Aorta (tissue), 5 donors: Measurements from ENCODE around the gene ANK2. TPM values are rescaled to one million over a fixed set of nuclear protein-coding genes. Genes with fewer than 3 reads are reported as not detected.

Source experiments
- ATAC-seq: fragments of 200-7000 bp; cut with Tn5 transposase; one replicate; pipeline ENCODE4 v1.9.1; 2022; ENCODE audit warnings: moderate library complexity; ENCODE audit not compliant: low FRiP score
- DNase-seq, 2 donors: peaks; one replicate each; pipeline ENCODE4 v3.0.0-alpha.2; 2020
- H3K27ac ChIP-seq, 2 donors: one replicate each; pipeline ENCODE4 v1.5.1; 2013; ENCODE audit warnings: low read length in 2 of 2, mild to moderate bottlenecking in 2 of 2, moderate library complexity in 2 of 2, control low read depth in 1 of 2, inconsistent platforms in 1 of 2, low read depth in 1 of 2
- H3K27me3 ChIP-seq, 2 donors: one replicate each; pipeline ENCODE4 v1.6.1; 2013; ENCODE audit warnings: control low read depth in 1 of 2, low read length in 1 of 2, mild to moderate bottlenecking in 1 of 2, moderate library complexity in 1 of 2; ENCODE audit not compliant: insufficient read depth in 2 of 2, control insufficient read depth in 1 of 2
- H3K36me3 ChIP-seq, 2 donors: one replicate each; pipeline ENCODE4 v1.6.1; 2013; ENCODE audit warnings: control low read depth in 1 of 2, low read length in 1 of 2, mild to moderate bottlenecking in 1 of 2; ENCODE audit not compliant: insufficient read depth in 2 of 2, control insufficient read depth in 1 of 2
- H3K4me1 ChIP-seq, 2 donors: one replicate each; pipeline ENCODE4 v1.6.1; 2013; ENCODE audit warnings: low read length in 2 of 2, control low read depth in 1 of 2, mild to moderate bottlenecking in 1 of 2, moderate library complexity in 1 of 2; ENCODE audit not compliant: insufficient read depth in 2 of 2, control insufficient read depth in 1 of 2
- H3K4me3 ChIP-seq, 2 donors: one replicate each; pipeline ENCODE4 v1.5.1; 2013; ENCODE audit warnings: low read length in 2 of 2, control low read depth in 1 of 2, mild to moderate bottlenecking in 1 of 2
- H3K9me3 ChIP-seq: one replicate; pipeline ENCODE4 v1.6.1; 2013; ENCODE audit warnings: mild to moderate bottlenecking, low read length; ENCODE audit not compliant: control insufficient read depth
- WGBS, 2 donors: extraction: QIAGEN DNeasy Blood & Tissue Kit; methylation state at CpG; one replicate each; pipeline ENCODE4 v1.1.7; 2013; 5-methylcytosine and 5-hydroxymethylcytosine counted together
- intact Hi-C, 2 donors: fragments of 100-400 bp; cut with DNase I; formaldehyde crosslinking; loops; one replicate each; pipeline versions ENCODE4 v1.14.2 to v1.15.0; 2022
- polyA plus RNA-seq, 2 donors: library from polyadenylated mRNA; stranded (reverse); fragments of 200-250 nt; gene quantifications; one replicate each; pipeline ENCODE4 v1.2.3, GENCODE V29; 2013
- total RNA-seq, 2 donors: library from RNA; stranded (reverse); fragmentation: NEBNext Ultra II Directional; extraction: Animal tissue kit (Norgen Biotek cat#: 25700); gene quantifications; one replicate each; pipeline ENCODE4 v1.2.1, GENCODE V29; 2021
- donor health status: healthy with polysubstance abuse.
- donor health status: Bipolar disorder and iron deficiency.
- donor health status: DM: no; HTN: no; CAD: no.
- donor health status: DM: no; HTN: no; CAD: no.
- donor health status: DM: yes; HTN: yes; CAD: no.

ANK2 gene
- total and polyA plus RNA-seq, 4 donors, result 1.6 to 117 (median 36.6) TPM

DNA sequence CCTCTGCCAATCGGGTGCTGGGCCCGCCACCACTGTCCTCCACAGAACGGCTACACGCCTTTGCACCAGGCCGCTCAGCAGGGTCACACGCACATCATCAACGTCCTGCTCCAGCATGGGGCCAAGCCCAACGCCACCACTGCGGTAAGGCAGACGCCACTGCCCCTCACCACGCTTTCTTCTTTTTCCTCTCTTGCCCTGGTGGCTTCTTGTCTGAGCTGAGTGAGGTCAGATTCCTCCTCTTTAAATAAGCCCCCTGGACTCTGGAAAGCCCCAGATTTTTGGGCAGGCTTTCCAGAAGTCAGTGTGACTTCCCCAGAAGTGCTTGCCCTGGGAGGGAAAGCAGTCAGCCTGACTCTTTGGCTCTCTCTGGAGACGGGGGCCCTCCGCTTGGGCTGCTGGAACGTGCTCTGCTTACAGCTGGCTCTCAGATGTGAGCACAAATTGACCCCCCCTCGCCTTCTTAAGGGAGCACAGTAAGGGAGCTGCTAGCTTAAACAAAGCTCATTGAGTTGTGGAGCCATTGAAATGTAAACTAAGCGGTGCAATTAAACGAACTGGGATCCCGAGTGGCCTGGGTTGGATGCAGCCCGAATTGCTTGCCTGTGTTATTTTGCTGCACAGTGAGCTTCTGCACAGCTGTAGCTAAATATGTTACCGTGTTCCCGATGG lies 243.1 kb downstream of the ANK2 start:
- DNase-seq (peak; percentile 59 to 77), ATAC-seq (peak; percentile 73)
- H3K9me3 ChIP-seq, result no peaks in the 10 kb centered on the region
- 42 to 43% methylated on average over 21 of the region's 21 CpGs for WGBS, 2 donors
- no peak overlapping the region for H3K4me3 ChIP-seq
- intact Hi-C loops, result no loop called here
- no peaks in the 10 kb centered on the region for H3K27me3 ChIP-seq
- H3K4me1 ChIP-seq, result no peaks in the 10 kb centered on the region
- H3K36me3 ChIP-seq, result no peaks in the 10 kb centered on the region
- no peak overlapping the region for H3K27ac ChIP-seq

DNA sequence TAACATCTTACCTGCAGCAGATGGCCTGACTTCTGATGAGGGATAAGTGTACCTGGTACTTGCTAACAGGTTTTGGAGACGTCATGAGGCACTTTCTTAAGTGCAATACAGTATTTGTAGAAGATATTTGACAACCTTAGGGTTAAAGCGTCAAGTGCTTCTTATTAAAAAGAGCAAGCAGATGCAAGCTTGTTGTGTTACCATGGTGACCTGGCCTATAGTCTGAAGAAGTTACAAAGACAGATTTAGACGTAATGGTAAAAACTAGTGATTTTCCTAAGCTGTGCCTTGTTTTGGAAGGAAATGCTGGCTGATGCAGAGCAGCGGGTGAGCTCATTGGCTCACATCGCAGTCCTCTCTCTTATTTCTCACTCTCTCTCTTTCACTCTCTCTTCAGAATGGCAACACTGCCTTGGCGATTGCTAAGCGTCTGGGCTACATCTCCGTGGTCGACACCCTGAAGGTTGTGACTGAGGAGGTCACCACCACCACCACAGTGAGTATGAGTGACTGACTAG lies 243.6 kb downstream of the ANK2 start:
- Histone ChIP-seq H3K27ac (no peak overlapping the region), H3K36me3 (no peaks in the 10 kb centered on the region), H3K4me1 (no peaks in the 10 kb centered on the region), H3K9me3 (no peaks in the 10 kb centered on the region), H3K27me3 (no peaks in the 10 kb centered on the region), H3K4me3 (peak overlapping the region; percentile 1 to 78)
- peak; percentile 46 to 76 for DNase-seq
- 5 to 6% methylated on average over 9 of the region's 9 CpGs for WGBS, 2 donors
- peak; percentile 82 for ATAC-seq
- intact Hi-C loops, result no loop called here

DNA sequence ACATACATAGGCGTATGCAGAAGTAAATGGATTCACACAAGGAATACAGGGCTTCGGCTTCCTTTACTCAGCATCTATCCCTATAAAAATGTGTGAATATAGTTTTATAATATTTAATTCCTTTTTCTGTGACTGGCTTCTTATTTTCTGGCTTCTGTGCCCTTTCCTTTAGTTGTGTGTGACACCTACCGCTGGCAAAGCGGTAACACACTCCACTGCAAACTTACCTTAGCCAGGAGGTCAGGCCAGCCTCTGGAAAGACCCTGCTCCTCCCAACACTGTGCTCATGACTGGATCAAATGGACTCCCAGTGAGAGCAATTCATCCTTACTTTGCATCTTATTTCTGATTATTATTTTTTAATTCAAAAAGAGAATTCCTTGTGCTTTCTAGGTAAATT lies 244.2 kb downstream of the ANK2 start:
- H3K4me1 ChIP-seq, result no peaks in the 10 kb centered on the region
- DNase-seq (no peak), ATAC-seq (peak; percentile 58)
- no peaks in the 10 kb centered on the region for H3K27me3 ChIP-seq
- WGBS, 2 donors, result 29 to 43% methylated on average over 4 of the region's 4 CpGs
- H3K27ac ChIP-seq, result no peak overlapping the region
- no peaks in the 10 kb centered on the region for H3K36me3 ChIP-seq
- peak overlapping the region; percentile 1 to 19 for H3K4me3 ChIP-seq
- intact Hi-C loops, result no loop called here
- H3K9me3 ChIP-seq, result no peaks in the 10 kb centered on the region

DNA sequence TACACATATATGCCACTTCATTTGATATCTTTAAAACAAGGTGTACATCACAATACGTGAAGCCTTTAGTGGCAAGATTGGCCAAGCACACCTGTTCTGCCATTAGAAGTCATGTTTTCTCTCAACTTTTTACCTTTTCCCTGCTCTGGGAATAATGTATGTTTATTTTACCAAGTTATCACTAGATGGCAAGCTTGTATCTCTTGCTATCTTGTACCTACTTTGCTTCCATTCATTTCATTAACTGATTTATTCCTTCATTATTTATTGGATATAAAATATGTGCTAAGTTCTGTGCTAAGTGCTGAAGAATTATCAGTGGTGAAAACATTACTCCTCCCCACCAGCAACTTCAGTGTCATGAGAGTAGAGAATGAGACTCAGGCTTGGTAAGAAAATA lies 245.5 kb downstream of the ANK2 start:
- H3K4me1 ChIP-seq, result no peaks in the 10 kb centered on the region
- DNase-seq (no peak), ATAC-seq (no peak)
- no peaks in the 10 kb centered on the region for H3K27me3 ChIP-seq
- 91 to 98% methylated on average over 1 of the region's 1 CpG for WGBS, 2 donors
- intact Hi-C loops, result no loop called here
- H3K36me3 ChIP-seq, result no peaks in the 10 kb centered on the region
- no peak overlapping the region for H3K27ac ChIP-seq
- no peaks in the 10 kb centered on the region for H3K9me3 ChIP-seq
- H3K4me3 ChIP-seq, result no peak overlapping the region

DNA sequence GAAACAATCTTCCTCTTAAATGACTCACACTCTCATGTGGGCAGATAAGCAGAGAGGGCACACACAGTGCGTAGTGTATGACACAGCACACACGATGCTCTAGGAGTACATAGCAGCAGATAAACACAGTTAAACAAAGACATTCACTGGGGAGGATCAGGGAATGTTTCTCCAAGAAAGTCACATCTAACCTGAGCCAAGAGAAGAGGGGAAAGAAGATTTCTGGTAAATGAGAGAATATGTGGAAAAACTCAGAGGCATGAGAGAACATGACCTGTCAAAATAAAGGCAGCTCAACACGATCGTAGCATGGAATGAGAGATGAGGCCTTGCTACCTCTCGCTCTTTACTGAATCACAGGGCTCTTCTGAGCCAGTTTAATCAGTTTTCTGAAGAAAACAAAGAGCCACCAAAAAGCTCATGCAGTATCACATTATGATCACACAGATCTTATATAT lies 251.0 kb downstream of the ANK2 start:
- no peaks in the 10 kb centered on the region for H3K4me1 ChIP-seq

DNA sequence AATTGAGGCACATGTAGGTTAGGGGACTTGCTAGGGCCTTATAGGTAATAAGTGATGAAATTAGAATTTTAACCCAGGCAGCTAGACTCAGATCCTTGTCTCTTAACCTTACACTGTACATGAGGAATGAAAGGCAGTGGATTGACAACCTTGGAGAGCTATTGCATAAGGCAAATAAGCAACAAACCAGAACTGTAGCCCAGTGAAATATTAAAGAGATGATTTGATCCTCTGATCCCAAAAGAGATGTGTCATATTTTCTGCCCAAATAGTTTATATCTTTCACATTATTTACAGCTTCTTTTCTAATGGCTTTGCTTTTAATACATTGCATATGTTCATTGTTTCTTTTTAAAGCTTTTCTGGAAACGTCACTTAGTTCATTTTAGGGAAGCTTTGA lies 252.6 kb downstream of the ANK2 start:
- no peak for DNase-seq
- Histone ChIP-seq H3K27me3 (no peaks in the 10 kb centered on the region), H3K4me3 (no peak overlapping the region), H3K4me1 (no peaks in the 10 kb centered on the region), H3K27ac (no peak overlapping the region), H3K36me3 (no peaks in the 10 kb centered on the region), H3K9me3 (no peaks in the 10 kb centered on the region)
- WGBS, 2 donors, result 82 to 93% methylated on average over 1 of the region's 1 CpG
- intact Hi-C loops, result no loop called here
- ATAC-seq, result no peak

More for the DNA sequence above, 251.0 kb downstream of the ANK2 start:
- H3K27me3 ChIP-seq, result no peaks in the 10 kb centered on the region
- no peak overlapping the region for H3K4me3 ChIP-seq
- ATAC-seq, result peak; percentile 88
- DNase-seq, result no peak
- 70 to 78% methylated on average over 5 of the region's 5 CpGs for WGBS, 2 donors
- no peak overlapping the region for H3K27ac ChIP-seq
- H3K9me3 ChIP-seq, result no peaks in the 10 kb centered on the region
- H3K36me3 ChIP-seq, result no peaks in the 10 kb centered on the region
- intact Hi-C loops, result no loop called here

DNA sequence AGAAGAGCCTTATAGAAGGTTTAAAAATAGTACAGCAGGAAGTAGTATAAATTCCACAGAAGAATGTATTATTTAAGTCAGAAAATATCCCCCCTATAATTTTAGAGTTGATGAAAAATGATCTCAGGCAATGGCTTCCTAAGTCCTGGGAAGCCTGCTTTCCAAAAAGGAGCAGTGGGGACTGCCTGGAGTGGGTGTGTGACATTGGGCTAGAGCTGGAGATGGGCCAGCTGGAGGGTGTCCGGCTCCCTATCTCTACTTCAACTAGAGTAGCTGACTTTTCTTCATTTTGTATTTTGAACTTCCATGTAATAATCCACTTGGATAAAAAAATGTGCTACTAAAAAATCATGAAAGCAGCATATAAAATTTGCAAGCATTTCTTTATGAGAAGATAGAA lies 253.9 kb downstream of the ANK2 start:
- Histone ChIP-seq H3K36me3 (no peaks in the 10 kb centered on the region), H3K4me3 (no peak overlapping the region), H3K27me3 (no peaks in the 10 kb centered on the region), H3K4me1 (no peaks in the 10 kb centered on the region), H3K27ac (no peak overlapping the region), H3K9me3 (no peaks in the 10 kb centered on the region)
- DNase-seq (no peak), ATAC-seq (no peak)
- WGBS, 2 donors, result 42 to 50% methylated on average over 1 of the region's 1 CpG
- intact Hi-C loops, result no loop called here

DNA sequence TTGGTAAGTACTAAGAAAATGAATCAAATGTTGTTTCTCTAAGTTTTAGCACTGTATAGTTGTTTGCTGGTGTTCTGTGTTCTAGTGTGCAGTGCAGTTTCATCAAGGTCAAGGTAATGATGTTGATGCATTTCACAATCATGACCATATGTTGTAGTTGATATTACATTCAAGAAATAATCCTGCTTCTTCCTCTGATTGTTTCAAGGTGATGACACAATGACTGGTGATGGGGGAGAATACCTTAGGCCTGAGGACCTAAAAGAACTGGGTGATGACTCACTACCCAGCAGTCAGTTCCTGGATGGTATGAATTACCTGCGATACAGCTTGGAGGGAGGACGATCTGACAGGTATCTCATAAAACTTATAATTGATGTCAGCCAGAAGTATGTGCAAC lies 261.6 kb downstream of the ANK2 start:
- no peaks in the 10 kb centered on the region for H3K9me3 ChIP-seq
- H3K4me1 ChIP-seq, result no peaks in the 10 kb centered on the region
- 93 to 95% methylated on average over 2 of the region's 2 CpGs for WGBS, 2 donors
- H3K27ac ChIP-seq, result no peak overlapping the region
- DNase-seq (no peak), ATAC-seq (no peak)
- no peak overlapping the region for H3K4me3 ChIP-seq
- intact Hi-C loops, result no loop called here
- H3K27me3 ChIP-seq, result no peaks in the 10 kb centered on the region
- peaks cover 0 to 2% of the 10 kb centered on the region in 2 donors for H3K36me3 ChIP-seq

DNA sequence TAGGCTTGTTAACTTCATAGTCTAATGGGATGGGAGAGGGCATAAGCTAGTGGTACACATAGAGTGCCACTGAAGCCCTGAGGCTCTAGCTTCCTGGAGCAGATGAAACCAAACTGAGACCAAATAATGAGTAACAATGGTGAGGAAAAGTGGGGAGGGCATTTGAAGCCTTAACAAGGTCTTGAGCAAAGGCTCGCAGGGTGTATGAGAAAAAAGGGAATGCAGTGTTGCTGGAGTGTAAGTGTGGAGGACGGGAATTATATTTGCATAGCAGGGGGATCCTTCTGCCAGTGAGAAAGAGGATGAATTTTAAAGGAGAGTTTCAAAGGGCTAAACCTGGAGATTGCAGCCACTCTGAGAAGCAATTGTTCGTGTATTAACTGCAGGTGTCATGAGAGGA lies 263.1 kb downstream of the ANK2 start:
- Histone ChIP-seq H3K4me3 (no peak overlapping the region), H3K36me3 (peaks cover 0 to 2% of the 10 kb centered on the region in 2 donors), H3K9me3 (no peaks in the 10 kb centered on the region), H3K27ac (no peak overlapping the region), H3K27me3 (no peaks in the 10 kb centered on the region), H3K4me1 (no peaks in the 10 kb centered on the region)
- intact Hi-C loops, result no loop called here
- DNase-seq (no peak), ATAC-seq (no peak)
- WGBS, 2 donors, result 91 to 96% methylated on average over 3 of the region's 3 CpGs
